ENCODE data around the gene SCN1A.

- TF ChIP-seq CTCF (IDR thresholded peaks at IDR 0.05) (no peak), POLR2A (IDR thresholded peaks at IDR 0.05) (no peak)
Observed at GRCh38 chr2:166171216-166171615, 43.4 kb upstream of the SCN1A start.

Data from testis (tissue), 2 donors.